HepG2 (cell line): ENCODE measurements around the gene MNAT1. TPM values are rescaled to one million over a fixed set of nuclear protein-coding genes. Genes with fewer than 3 reads are reported as not detected.

ENCODE experiments used
- ATAC-seq: fragments of 200-7000 bp; cut with Tn5 transposase; 3 replicates; pipeline ENCODE4 v1.9.1; 2020; ENCODE audit warnings: mild to moderate bottlenecking, moderate library complexity
- BruUV-seq: library from RNA; stranded (reverse); fragments of 400-500 nt; replicated peaks from 2 replicates; lab custom pipeline; 2021; lab: Mats Ljungman, UMichigan
- CTCF ChIA-PET: fragments of 300-600 bp; formaldehyde crosslinking; extraction: SDS; loops from one replicate; lab custom pipeline; 2021; ENCODE audit warnings: low total read pairs, inconsistent platforms, low intra/inter-chr PET ratio; lab: Yijun Ruan, JAX
- POLR2A ChIA-PET: fragments of 350-600 bp; sonication (Branson Sonifier 250); formaldehyde crosslinking; loops from one replicate; lab custom pipeline; 2020; ENCODE audit warnings: antibody characterized with exemption, inconsistent platforms; lab: Yijun Ruan, JAX
- DNase-seq: peaks from one replicate; pipeline ENCODE4 v3.0.0-alpha.2; 2015; ENCODE audit warnings: low spot score
- FAIRE-seq: peaks from 3 replicates; lab custom pipeline; 2011; peaks lifted over from hg19 to GRCh38; lab: Jason Lieb, UNC
- H2AFZ ChIP-seq: one replicate; pipeline ENCODE4 v1.6.1; 2011; ENCODE audit warnings: low read length, inconsistent platforms
- H3K27ac ChIP-seq: fragments of 300-600 bp; 3 replicates; pipeline ENCODE4 v1.8.0; 2011; ENCODE audit warnings: mixed run types, mild to moderate bottlenecking, mixed read lengths, low read length, inconsistent platforms; ENCODE audit not compliant: insufficient read depth; ENCODE audit errors: extremely low read length
- H3K27me3 ChIP-seq, 2 experiments: fragments of 200-600 bp in 1 of 2; 2 replicates in 1 of 2; 3 replicates in 1 of 2; pipeline versions ENCODE4 v1.6.0 to v1.8.0; 2011; ENCODE audit warnings: low read length in 2 of 2, mild to moderate bottlenecking in 2 of 2, moderate library complexity in 2 of 2, inconsistent platforms in 1 of 2; ENCODE audit not compliant: insufficient read depth in 2 of 2, control insufficient read depth in 1 of 2
- H3K36me3 ChIP-seq, 2 experiments: fragments of 200-600 bp in 1 of 2; replicated peaks in 1 of 2; 2 replicates in 1 of 2; 3 replicates in 1 of 2; pipeline versions ENCODE4 v1.5.1 to v1.8.0; 2011; ENCODE audit warnings: low read length in 2 of 2, inconsistent platforms in 1 of 2; ENCODE audit not compliant: insufficient read depth in 2 of 2, control insufficient read depth in 1 of 2
- H3K4me1 ChIP-seq: 2 replicates; pipeline ENCODE4 v1.5.1; 2012; ENCODE audit warnings: low read length, inconsistent platforms; ENCODE audit not compliant: insufficient read depth
- H3K4me2 ChIP-seq: 2 replicates; pipeline ENCODE4 v1.6.0; 2011; ENCODE audit warnings: low read depth, low read length, inconsistent platforms
- H3K4me3 ChIP-seq, 3 experiments: fragments of 200-600 bp in 1 of 3; sonication (generic), shearing (Covaris generic) in 1 of 3; replicated peaks in 1 of 3; 2 replicates each; pipeline ENCODE4 v1.5.1; 2011 to 2016; ENCODE audit warnings: low read length in 3 of 3, inconsistent platforms in 2 of 3, low read depth in 2 of 3, mild to moderate bottlenecking in 2 of 3, control low read depth in 1 of 3, mixed read lengths in 1 of 3; ENCODE audit not compliant: insufficient read depth in 1 of 3
- H3K79me2 ChIP-seq: one replicate; pipeline ENCODE4 v1.6.1; 2011; ENCODE audit warnings: low read length, inconsistent platforms; ENCODE audit not compliant: insufficient read depth
- H3K9ac ChIP-seq: 2 replicates; pipeline ENCODE4 v1.6.0; 2011; ENCODE audit warnings: mild to moderate bottlenecking, low read depth, low read length, inconsistent platforms; ENCODE audit not compliant: insufficient read depth
- H3K9me3 ChIP-seq: 2 replicates; pipeline ENCODE4 v1.5.1; 2012; ENCODE audit warnings: mild to moderate bottlenecking, low read length
- H4K20me1 ChIP-seq: 2 replicates; pipeline ENCODE4 v1.6.0; 2011; ENCODE audit warnings: inconsistent platforms, mild to moderate bottlenecking, low read length, moderate library complexity; ENCODE audit not compliant: insufficient read depth
- ATF2 ChIP-seq: sonication (generic); formaldehyde crosslinking; IDR thresholded peaks from 2 replicates; pipeline ENCODE4 v1.4.0; 2020; ENCODE audit warnings: missing genetic modification reagents
- BRCA1 ChIP-seq: sonication (generic); formaldehyde crosslinking; IDR thresholded peaks from 2 replicates; pipeline ENCODE4 v1.4.0; 2020; ENCODE audit warnings: missing genetic modification reagents
- ESRRA ChIP-seq: sonication (generic); formaldehyde crosslinking; IDR thresholded peaks from 2 replicates; pipeline ENCODE4 v1.5.1; 2020; ENCODE audit warnings: mild to moderate bottlenecking, low read depth, missing genetic modification reagents
- HNF1A ChIP-seq, 2 experiments: sonication (generic) in 1 of 2; formaldehyde crosslinking in 1 of 2; IDR thresholded peaks; 2 replicates each; pipeline versions ENCODE4 v1.4.0 to v1.6.1; 2016 to 2020; ENCODE audit warnings: borderline replicate concordance in 1 of 2, low read depth in 1 of 2, mild to moderate bottlenecking in 1 of 2, missing genetic modification reagents in 1 of 2
- HOXA9 ChIP-seq: sonication (generic); formaldehyde crosslinking; IDR thresholded peaks from 2 replicates; pipeline ENCODE4 v1.8.1; 2022; ENCODE audit warnings: missing genetic modification reagents, mild to moderate bottlenecking, moderate library complexity, borderline replicate concordance
- NONO ChIP-seq, 2 experiments: fragments of 450-650 bp in 1 of 2; sonication (generic) in 1 of 2; formaldehyde crosslinking in 1 of 2; IDR thresholded peaks in 1 of 2; conservative IDR thresholded peaks in 1 of 2; 2 replicates each; pipeline versions ENCODE4 v1.6.1 to v1.8.0; 2017 to 2022; ENCODE audit warnings: mild to moderate bottlenecking in 1 of 2, missing genetic modification reagents in 1 of 2, moderate library complexity in 1 of 2
- PAX8 ChIP-seq: sonication (generic); formaldehyde crosslinking; IDR thresholded peaks from 2 replicates; pipeline ENCODE4 v1.8.0; 2022; ENCODE audit warnings: mild to moderate bottlenecking, missing genetic modification reagents, borderline replicate concordance
- POGZ ChIP-seq: sonication (generic); formaldehyde crosslinking; IDR thresholded peaks from 2 replicates; pipeline ENCODE4 v1.4.0; 2020; ENCODE audit warnings: mild to moderate bottlenecking, missing genetic modification reagents
- POLR2AphosphoS2 ChIP-seq: IDR thresholded peaks from 2 replicates; pipeline ENCODE4 v1.6.1; 2011; ENCODE audit warnings: low read depth, low read length, improper control_type of control experiment
- SIN3A ChIP-seq: IDR thresholded peaks from 2 replicates; pipeline ENCODE4 v1.6.1; 2011; ENCODE audit warnings: low read depth, mild to moderate bottlenecking, control low read depth, low read length, borderline replicate concordance
- ZNF331 ChIP-seq: sonication (generic); formaldehyde crosslinking; IDR thresholded peaks from 2 replicates; pipeline ENCODE4 v1.4.0; 2020; ENCODE audit warnings: missing genetic modification reagents
- ZNF784 ChIP-seq: sonication (generic); formaldehyde crosslinking; IDR thresholded peaks from 2 replicates; pipeline ENCODE4 v1.5.1; 2020; ENCODE audit warnings: missing genetic modification reagents, mild to moderate bottlenecking, borderline replicate concordance
- WGBS: methylation state at CpG from one replicate; pipeline ENCODE4 v1.1.6; 2017; ENCODE audit warnings: low lambda C conversion rate; 5-methylcytosine and 5-hydroxymethylcytosine counted together
- in situ Hi-C: cut with HindIII; loops from 2 replicates; pipeline ENCODE4 v1.10.0; 2017; ENCODE audit warnings: low pct_unique_long_range_greater_than_20kb; ENCODE audit not compliant: extremely low pct_ligation_motif_present
- intact Hi-C: fragments of 100-400 bp; cut with micrococcal nuclease; formaldehyde crosslinking; loops from one replicate; pipeline ENCODE4 v1.10.0; 2022; ENCODE audit not compliant: unreplicated experiment
- polyA plus RNA-seq, 8 experiments: library from polyadenylated mRNA; depleted of rRNA in 3 of 8; stranded (reverse) in 7 of 8; unstranded in 1 of 8; fragments of >200 nt; fragmentation: Illumina TruSeq in 4 of 8; extraction: Trizol in 4 of 8; gene quantifications; 2 replicates each; pipeline versions ENCODE4 v1.2.1 to v1.2.3, GENCODE V29; 2011 to 2016; ENCODE audit warnings: low read depth in 4 of 8, missing spikeins in 1 of 8, mixed read lengths in 1 of 8; ENCODE audit not compliant: insufficient read depth in 1 of 8
- total RNA-seq, 5 experiments: library from RNA; depleted of rRNA; stranded (reverse); fragments of >200 nt; fragmentation: Illumina TruSeq; extraction: Trizol; gene quantifications; 2 replicates each; pipeline ENCODE4 v1.2.3, GENCODE V29; 2016; ENCODE audit warnings: low read depth in 1 of 5

MNAT1 gene
- total and polyA plus RNA-seq, 2 of the 13 experiments (the other 11 are each of a cell fraction or from before 2014, with no cell fraction given): 49.2 to 94.8 TPM

- peak within 1 kb of the TSS; percentile 82 for H3K27ac ChIP-seq
- WGBS: under 1% methylated on average over 36 of the region's 59 CpGs
- H2AFZ ChIP-seq: peak within 1 kb of the TSS; percentile 79
- peaks cover 27% of the 10 kb centered on the region for H3K79me2 ChIP-seq
- FAIRE-seq: peak; percentile 69
- H3K4me2 ChIP-seq: peak within 1 kb of the TSS; percentile 86
- H3K36me3 ChIP-seq: peaks cover 0 to 10% of the 10 kb centered on the region in 2 experiments; a peak in 2 of 5 replicates
- POLR2A ChIA-PET: interaction anchor here (0.5 to 2.1 kb wide), 18 partner anchors 21 to 356 kb away, joined by 3 to 14 read pairs (median 4); partner anchors contain the start of gene SIX4
- BruUV-seq: no TSS peak
- peak; percentile 91 for DNase-seq
- H3K9me3 ChIP-seq: no peaks in the 10 kb centered on the region
- intact Hi-C loops: loop anchor here (1.0 to 2.0 kb wide), 5 partner anchors 122 to 356 kb away; no protein-coding TSS in a partner anchor
- no peaks in the 10 kb centered on the region for H4K20me1 ChIP-seq
- in situ Hi-C loops: no loop called here
- H3K27me3 ChIP-seq: no peaks in the 10 kb centered on the region; a peak in 1 of 5 replicates
- peak within 1 kb of the TSS; percentile 88 for H3K9ac ChIP-seq
- H3K4me3 ChIP-seq: peak within 1 kb of the TSS; percentile 62 to 93 (median 90)
- peaks cover 44% of the 10 kb centered on the region for H3K4me1 ChIP-seq
- CTCF ChIA-PET: no interaction called here
- ATAC-seq: peak; percentile 97
- TF ChIP-seq PAX8 (CRISPR knock-in tag) (no peak), BRCA1 (CRISPR knock-in tag) (peak; percentile 13; the same call in 1 of the 2 replicates), SIN3A (peak; percentile 96), NONO (IDR thresholded peaks at IDR 0.05) (no peak), NONO (CRISPR knock-in tag; conservative IDR thresholded peaks at IDR 0.05) (peak; percentile 90), HNF1A (IDR thresholded peaks at IDR 0.05; ENCODE audit: low read depth) (no peak), HNF1A (CRISPR knock-in tag; IDR thresholded peaks at IDR 0.05; ENCODE audit: borderline replicate concordance) (peak; percentile 66; the same call in 1 of the 2 replicates), HOXA9 (CRISPR knock-in tag) (0 out of 2 replicates have a peak, but pooled peaks have one; percentile 33), ATF2 (peak; percentile 79), POLR2AphosphoS2 (peak; percentile 75), ZNF331 (CRISPR knock-in tag) (peak; percentile 52; the same call in 1 of the 2 replicates), POGZ (CRISPR knock-in tag) (peak; percentile 99), ZNF784 (no peak), ESRRA (CRISPR knock-in tag) (no peak)
Measured at GRCh38 chr14:60980811-60981632, 246.5 kb downstream of the MNAT1 start, which contains the start of the genes SLC38A6 and TRMT5. Gene SLC38A6 (plus strand): TSS chr14:60981245. CDS start chr14:60981278, 33 bp downstream. Gene TRMT5 (minus strand): TSS chr14:60981079. CDS start chr14:60980973, 106 bp downstream.
